ENCODE results near the gene CALHM3.

DNA sequence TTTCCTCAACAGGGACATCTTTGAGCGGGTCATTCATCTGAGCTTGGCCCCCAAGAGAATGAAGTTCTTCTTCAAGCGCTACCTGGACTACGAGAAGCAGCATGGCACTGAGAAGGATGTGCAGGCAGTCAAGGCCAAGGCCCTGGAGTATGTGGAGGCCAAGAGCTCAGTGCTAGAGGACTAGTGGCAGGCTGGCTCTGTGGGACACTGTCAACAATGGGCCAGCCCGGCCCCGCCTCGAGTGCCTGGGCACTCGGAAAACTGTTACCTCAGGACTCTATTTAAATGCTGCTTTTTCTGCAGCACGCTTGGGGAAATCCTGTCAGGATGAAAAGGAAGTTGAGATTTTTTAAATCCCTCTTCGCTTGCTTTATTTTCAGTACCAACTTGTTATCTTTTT is 33.7 kb downstream of the CALHM3 start:
- TF ChIP-seq, protein P1, sequence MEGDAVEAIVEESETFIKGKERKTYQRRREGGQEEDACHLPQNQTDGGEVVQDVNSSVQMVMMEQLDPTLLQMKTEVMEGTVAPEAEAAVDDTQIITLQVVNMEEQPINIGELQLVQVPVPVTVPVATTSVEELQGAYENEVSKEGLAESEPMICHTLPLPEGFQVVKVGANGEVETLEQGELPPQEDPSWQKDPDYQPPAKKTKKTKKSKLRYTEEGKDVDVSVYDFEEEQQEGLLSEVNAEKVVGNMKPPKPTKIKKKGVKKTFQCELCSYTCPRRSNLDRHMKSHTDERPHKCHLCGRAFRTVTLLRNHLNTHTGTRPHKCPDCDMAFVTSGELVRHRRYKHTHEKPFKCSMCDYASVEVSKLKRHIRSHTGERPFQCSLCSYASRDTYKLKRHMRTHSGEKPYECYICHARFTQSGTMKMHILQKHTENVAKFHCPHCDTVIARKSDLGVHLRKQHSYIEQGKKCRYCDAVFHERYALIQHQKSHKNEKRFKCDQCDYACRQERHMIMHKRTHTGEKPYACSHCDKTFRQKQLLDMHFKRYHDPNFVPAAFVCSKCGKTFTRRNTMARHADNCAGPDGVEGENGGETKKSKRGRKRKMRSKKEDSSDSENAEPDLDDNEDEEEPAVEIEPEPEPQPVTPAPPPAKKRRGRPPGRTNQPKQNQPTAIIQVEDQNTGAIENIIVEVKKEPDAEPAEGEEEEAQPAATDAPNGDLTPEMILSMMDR (IDR thresholded peaks at IDR 0.05) = no peak
- no peak for TF ChIP-seq POLR2A (IDR thresholded peaks at IDR 0.05)
